Measurements from ENCODE around the gene OGN.

DNA sequence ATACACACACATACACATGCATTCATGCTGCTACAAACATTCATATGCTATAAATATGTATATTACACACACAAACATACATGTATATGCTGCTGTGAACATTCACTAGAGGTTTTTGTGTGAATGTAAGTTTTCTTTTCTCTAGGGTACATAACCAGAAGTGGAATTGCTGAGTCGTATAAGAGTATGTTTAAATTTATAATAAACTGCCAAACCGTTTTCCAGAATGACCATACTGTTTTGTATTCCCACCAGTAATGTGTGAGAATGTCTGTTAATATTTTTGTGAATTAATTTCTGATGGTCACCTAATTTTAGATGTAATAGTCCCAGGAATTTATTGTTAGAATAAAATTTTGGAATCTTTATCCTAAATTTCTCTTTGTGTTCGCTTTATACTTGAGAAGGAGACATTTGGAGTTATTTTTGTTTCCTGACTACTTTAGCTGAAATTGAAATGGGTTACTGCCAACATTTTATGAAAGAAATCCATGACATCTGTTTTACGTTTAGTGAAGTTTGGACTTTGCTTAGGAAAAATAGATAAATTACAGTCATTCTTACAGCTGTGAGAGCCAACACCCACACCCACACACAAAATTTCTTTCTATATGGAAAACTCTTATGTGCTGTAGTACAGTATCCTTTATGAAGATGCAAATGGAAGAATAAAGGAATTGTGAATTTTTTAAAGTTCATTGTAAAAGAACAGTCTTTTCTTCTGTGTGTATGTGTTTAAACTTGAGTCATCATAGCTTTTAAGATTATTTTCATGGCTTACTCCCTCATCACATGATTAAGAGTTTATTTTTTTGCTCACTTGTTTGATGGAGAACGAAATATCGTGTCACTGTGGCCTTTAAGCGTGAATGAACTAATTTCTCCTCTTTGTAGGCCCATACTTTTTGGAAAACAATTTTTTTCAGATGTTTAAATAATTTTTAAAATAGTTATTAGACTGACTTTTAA lies 54.3 kb downstream of the OGN start:
- TF ChIP-seq, protein P1, sequence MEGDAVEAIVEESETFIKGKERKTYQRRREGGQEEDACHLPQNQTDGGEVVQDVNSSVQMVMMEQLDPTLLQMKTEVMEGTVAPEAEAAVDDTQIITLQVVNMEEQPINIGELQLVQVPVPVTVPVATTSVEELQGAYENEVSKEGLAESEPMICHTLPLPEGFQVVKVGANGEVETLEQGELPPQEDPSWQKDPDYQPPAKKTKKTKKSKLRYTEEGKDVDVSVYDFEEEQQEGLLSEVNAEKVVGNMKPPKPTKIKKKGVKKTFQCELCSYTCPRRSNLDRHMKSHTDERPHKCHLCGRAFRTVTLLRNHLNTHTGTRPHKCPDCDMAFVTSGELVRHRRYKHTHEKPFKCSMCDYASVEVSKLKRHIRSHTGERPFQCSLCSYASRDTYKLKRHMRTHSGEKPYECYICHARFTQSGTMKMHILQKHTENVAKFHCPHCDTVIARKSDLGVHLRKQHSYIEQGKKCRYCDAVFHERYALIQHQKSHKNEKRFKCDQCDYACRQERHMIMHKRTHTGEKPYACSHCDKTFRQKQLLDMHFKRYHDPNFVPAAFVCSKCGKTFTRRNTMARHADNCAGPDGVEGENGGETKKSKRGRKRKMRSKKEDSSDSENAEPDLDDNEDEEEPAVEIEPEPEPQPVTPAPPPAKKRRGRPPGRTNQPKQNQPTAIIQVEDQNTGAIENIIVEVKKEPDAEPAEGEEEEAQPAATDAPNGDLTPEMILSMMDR (IDR thresholded peaks at IDR 0.05), result no peak
- no peak for TF ChIP-seq POLR2AphosphoS5 (IDR thresholded peaks at IDR 0.05)
- no peak for TF ChIP-seq POLR2A (IDR thresholded peaks at IDR 0.05)

Measured in transverse colon (tissue), 4 donors.